ENCODE results near the gene LEFTY1. TPM values are rescaled to one million over a fixed set of nuclear protein-coding genes. Genes with fewer than 3 reads are reported as not detected.

LEFTY1 gene
- total RNA-seq, 1 experiment from 2014 or later = 0.64 TPM

GRCh38 chr1:225931270-225932136, 42.6 kb upstream of the LEFTY1 start (continued):
- TF ChIP-seq TCF7L2 (IDR thresholded peaks at IDR 0.05; ENCODE audit: borderline replicate concordance, extremely low read depth, insufficient read depth, insufficient read length) (no peak), SIN3A (IDR thresholded peaks at IDR 0.05; ENCODE audit: low read depth) (no peak), EGR1 (IDR thresholded peaks at IDR 0.05; ENCODE audit: low read depth) (no peak), POLR2AphosphoS5 (IDR thresholded peaks at IDR 0.05; ENCODE audit: low read depth, low read length) (no peak), CEBPB (IDR thresholded peaks at IDR 0.05; ENCODE audit: low read depth) (no peak), REST (IDR thresholded peaks at IDR 0.05; ENCODE audit: low read depth) (no peak)

- CTCF ChIA-PET = no interaction called here
- no TSS peak for BruUV-seq (replicated peaks)
- Histone ChIP-seq H3K27me3 (ENCODE audit: insufficient read depth, low read length) (no peaks in the 10 kb centered on the region), H3K4me1 (ENCODE audit: control insufficient read depth in 1 of 2, insufficient read depth in 2 of 2, low read length in 2 of 2) (no peaks in the 10 kb centered on the region), H3K27ac (ENCODE audit: low read depth, low read length) (no peak overlapping the region), H2AFZ (ENCODE audit: low read depth, low read length, poor library complexity, severe bottlenecking) (no peak overlapping the region), H3K79me2 (ENCODE audit: insufficient read depth, low read length) (no peaks in the 10 kb centered on the region), H3K36me3 (ENCODE audit: control insufficient read depth in 1 of 2, insufficient read depth in 2 of 2, low read length in 2 of 2) (no peaks in the 10 kb centered on the region), H3K9me3 (ENCODE audit: control insufficient read depth in 1 of 2, insufficient read depth in 1 of 2, low read depth in 1 of 2, low read length in 2 of 2) (no peaks in the 10 kb centered on the region), H3K4me2 (ENCODE audit: low read length) (no peak overlapping the region), H4K20me1 (ENCODE audit: insufficient read depth) (no peaks in the 10 kb centered on the region), H3K9ac (ENCODE audit: low read length) (no peak overlapping the region), H3K4me3 (replicated peaks in 1 of 2; ENCODE audit: low read depth in 1 of 2, low read length in 2 of 2) (no peak overlapping the region), H3K9me2 (ENCODE audit: insufficient read depth) (no peaks in the 10 kb centered on the region)
- RAD21 ChIA-PET (ENCODE audit: low non-redundant PET in 1 of 2, low total read pairs in 2 of 2, uncharacterized antibody in 2 of 2, unreplicated experiment in 2 of 2) = no interaction called here
- intact Hi-C loops (cut with micrococcal nuclease) = no loop called here
- DNase-seq (ENCODE audit: low read depth, low spot score) = no peak
- TF ChIP-seq REST (IDR thresholded peaks at IDR 0.05; ENCODE audit: low read depth) (no peak), ZFX (IDR thresholded peaks at IDR 0.05) (no peak), SRF (IDR thresholded peaks at IDR 0.05; ENCODE audit: low read depth) (no peak), JUND (IDR thresholded peaks at IDR 0.05) (no peak), ZBTB33 (IDR thresholded peaks at IDR 0.05; ENCODE audit: extremely low read depth, insufficient replicate concordance, low read length) (no peak), ELF1 (IDR thresholded peaks at IDR 0.05; ENCODE audit: borderline replicate concordance, low read depth) (no peak)
- POLR2A ChIA-PET = no interaction called here
- ATAC-seq = no peak
These were observed 41.6 kb upstream of the LEFTY1 start for GRCh38 chr1:225930566-225930965.

All from HCT116 (cell line).